Neuronal stem cell (in vitro differentiated cells): ENCODE measurements around the gene BID.

Experiments used
- DNase-seq: peaks from one replicate; pipeline ENCODE4 v3.0.0-alpha.2; 2013; ENCODE audit warnings: low spot score
- H2AFZ ChIP-seq: one replicate; pipeline ENCODE4 v1.6.1; 2013; ENCODE audit warnings: mild to moderate bottlenecking, low read length, inconsistent platforms
- H2AK5ac ChIP-seq: 2 replicates; pipeline ENCODE4 v1.6.1; 2013; ENCODE audit warnings: low read depth, mild to moderate bottlenecking, inconsistent platforms, low read length, moderate library complexity, mixed read lengths
- H2BK120ac ChIP-seq: 2 replicates; pipeline ENCODE4 v1.6.1; 2013; ENCODE audit warnings: low read depth, mild to moderate bottlenecking, inconsistent platforms, low read length, moderate library complexity, mixed read lengths
- H2BK12ac ChIP-seq: one replicate; pipeline ENCODE4 v1.6.1; 2013; ENCODE audit warnings: low read length, inconsistent platforms
- H2BK15ac ChIP-seq: 2 replicates; pipeline ENCODE4 v1.6.1; 2013; ENCODE audit warnings: mild to moderate bottlenecking, low read length, inconsistent platforms, mixed read lengths
- H2BK5ac ChIP-seq: one replicate; pipeline ENCODE4 v1.6.1; 2013; ENCODE audit warnings: inconsistent platforms, mild to moderate bottlenecking, low read length, moderate library complexity
- H3K14ac ChIP-seq: one replicate; pipeline ENCODE4 v1.6.1; 2013; ENCODE audit warnings: low read length, inconsistent platforms
- H3K18ac ChIP-seq: 2 replicates; pipeline ENCODE4 v1.6.1; 2013; ENCODE audit warnings: low read length, inconsistent platforms
- H3K23ac ChIP-seq: 2 replicates; pipeline ENCODE4 v1.6.1; 2013; ENCODE audit warnings: low read depth, mild to moderate bottlenecking, mixed read lengths, low read length, inconsistent platforms; ENCODE audit not compliant: poor library complexity
- H3K27ac ChIP-seq: replicated peaks from 3 replicates; pipeline ENCODE4 v1.5.1; 2013; ENCODE audit warnings: low read length, inconsistent platforms
- H3K27me3 ChIP-seq, 3 experiments: 2 replicates each; pipeline ENCODE4 v1.6.1; 2013; ENCODE audit warnings: low read length in 3 of 3, mild to moderate bottlenecking in 2 of 3, inconsistent platforms in 1 of 3, low read depth in 1 of 3, mixed read lengths in 1 of 3, moderate library complexity in 1 of 3; ENCODE audit not compliant: control insufficient read depth in 3 of 3, insufficient read depth in 3 of 3
- H3K36me3 ChIP-seq, 2 donors: replicated peaks in 1 of 2; 2 replicates each; pipeline ENCODE4 v1.6.1; 2013; ENCODE audit warnings: low read length in 2 of 2; ENCODE audit not compliant: control insufficient read depth in 2 of 2, insufficient read depth in 2 of 2
- H3K4ac ChIP-seq: 2 replicates; pipeline ENCODE4 v1.6.1; 2013; ENCODE audit warnings: inconsistent platforms, mild to moderate bottlenecking, low read length, moderate library complexity
- H3K4me1 ChIP-seq, 2 donors: 1 replicate in 1 of 2; 2 replicates in 1 of 2; pipeline ENCODE4 v1.6.1; 2013; ENCODE audit warnings: low read length in 2 of 2, low read depth in 1 of 2; ENCODE audit not compliant: control insufficient read depth in 2 of 2, insufficient read depth in 1 of 2
- H3K4me2 ChIP-seq: one replicate; pipeline ENCODE4 v1.6.1; 2013; ENCODE audit warnings: mild to moderate bottlenecking, low read length, inconsistent platforms; ENCODE audit not compliant: insufficient read depth, poor library complexity, severe bottlenecking
- H3K4me3 ChIP-seq, 2 donors: 2 replicates each; pipeline ENCODE4 v1.5.1; 2013; ENCODE audit warnings: low read length in 2 of 2, mild to moderate bottlenecking in 2 of 2, inconsistent platforms in 1 of 2, moderate library complexity in 1 of 2
- H3K79me1 ChIP-seq: one replicate; pipeline ENCODE4 v1.6.1; 2013; ENCODE audit warnings: low read depth, mild to moderate bottlenecking, inconsistent platforms, low read length, moderate library complexity
- H3K9ac ChIP-seq: one replicate; pipeline ENCODE4 v1.6.1; 2013; ENCODE audit warnings: mild to moderate bottlenecking, low read depth, low read length, inconsistent platforms; ENCODE audit not compliant: poor library complexity
- H3K9me3 ChIP-seq, 2 donors: replicated peaks in 1 of 2; 2 replicates each; pipeline versions ENCODE3 to v1.6.1; 2013; ENCODE audit warnings: low read length in 2 of 2, mild to moderate bottlenecking in 2 of 2, inconsistent platforms in 1 of 2, low read depth in 1 of 2, mixed read lengths in 1 of 2, moderate library complexity in 1 of 2; ENCODE audit not compliant: control insufficient read depth in 2 of 2, insufficient read depth in 1 of 2
- H4K8ac ChIP-seq: one replicate; pipeline ENCODE4 v1.6.1; 2013; ENCODE audit warnings: low read depth, mild to moderate bottlenecking, inconsistent platforms, low read length, moderate library complexity
- H4K91ac ChIP-seq: one replicate; pipeline ENCODE4 v1.6.1; 2013; ENCODE audit warnings: low read length, low read depth, mild to moderate bottlenecking, inconsistent platforms; ENCODE audit not compliant: poor library complexity
- WGBS, 2 donors: extraction: QIAGEN DNeasy Blood & Tissue Kit; methylation state at CpG; one replicate each; pipeline ENCODE4 v1.1.7; 2013; ENCODE audit warnings: missing lambda C conversion rate in 2 of 2, mixed read lengths in 1 of 2; ENCODE audit not compliant: insufficient read length in 2 of 2, insufficient replicate concordance in 1 of 2; ENCODE audit errors: extremely low coverage in 2 of 2; 5-methylcytosine and 5-hydroxymethylcytosine counted together

Gene BID

GRCh38 chr22:17746916-17747315 is 27.4 kb downstream of the BID start:
- DNase-seq: no peak
- no peak overlapping the region for H2BK120ac ChIP-seq
- no peak overlapping the region for H2BK5ac ChIP-seq
- no CpG with 5 or more reads among the region's 10 CpGs for WGBS, 2 donors
- H3K27ac ChIP-seq: no peak overlapping the region
- H2AK5ac ChIP-seq: no peak overlapping the region
- H3K9me3 ChIP-seq: no peaks in the 10 kb centered on the region
- H3K79me1 ChIP-seq: no peaks in the 10 kb centered on the region
- H3K18ac ChIP-seq: peak overlapping the region; percentile 78
- no peak overlapping the region for H3K14ac ChIP-seq
- H3K36me3 ChIP-seq: no peaks in the 10 kb centered on the region
- H2AFZ ChIP-seq: no peak overlapping the region
- H3K4me3 ChIP-seq: no peak overlapping the region
- H2BK15ac ChIP-seq: no peak overlapping the region
- H3K4me2 ChIP-seq: no peak overlapping the region
- H3K23ac ChIP-seq: no peak overlapping the region
- H3K27me3 ChIP-seq: no peaks in the 10 kb centered on the region
- H3K9ac ChIP-seq: no peak overlapping the region
- peaks cover 0 to 16% of the 10 kb centered on the region in 2 donors for H3K4me1 ChIP-seq
- no peak overlapping the region for H3K4ac ChIP-seq
- no peak overlapping the region for H4K8ac ChIP-seq
- peak overlapping the region; percentile 67 for H4K91ac ChIP-seq
- no peak overlapping the region for H2BK12ac ChIP-seq

- Histone ChIP-seq H3K4me1 (peaks cover 0 to 11% of the 10 kb centered on the region in 2 donors), H2BK5ac (no peak overlapping the region), H2AFZ (no peak overlapping the region), H3K27ac (no peak overlapping the region), H4K8ac (no peak overlapping the region), H2AK5ac (peak overlapping the region; percentile 40), H3K18ac (peak overlapping the region; percentile 46), H3K4me3 (no peak overlapping the region), H3K27me3 (no peaks in the 10 kb centered on the region), H3K9me3 (no peaks in the 10 kb centered on the region), H3K4me2 (no peak overlapping the region), H2BK12ac (no peak overlapping the region), H3K36me3 (no peaks in the 10 kb centered on the region), H2BK120ac (peak overlapping the region; percentile 42), H2BK15ac (peak overlapping the region; percentile 30), H3K79me1 (no peaks in the 10 kb centered on the region), H3K23ac (no peak overlapping the region), H3K4ac (no peak overlapping the region), H3K14ac (no peak overlapping the region), H3K9ac (peak overlapping the region; percentile 63), H4K91ac (no peak overlapping the region)
- no CpG with 5 or more reads among the region's 7 CpGs for WGBS, 2 donors
- DNase-seq: no peak
Measured at GRCh38 chr22:17744430-17744829, 29.8 kb downstream of the BID start.

- no peaks in the 10 kb centered on the region for H3K27me3 ChIP-seq
- no peak overlapping the region for H3K27ac ChIP-seq
- H2AK5ac ChIP-seq: peak overlapping the region; percentile 40
- no peak overlapping the region for H2BK5ac ChIP-seq
- H3K79me1 ChIP-seq: no peaks in the 10 kb centered on the region
- H2BK15ac ChIP-seq: peak overlapping the region; percentile 30
- H3K14ac ChIP-seq: no peak overlapping the region
- H2BK120ac ChIP-seq: peak overlapping the region; percentile 42
- no peak overlapping the region for H3K9ac ChIP-seq
- no peak overlapping the region for H4K8ac ChIP-seq
- no peak overlapping the region for H2BK12ac ChIP-seq
- no peak overlapping the region for H3K4ac ChIP-seq
- no CpG with 5 or more reads among the region's 25 CpGs for WGBS, 2 donors
- no peak overlapping the region for H3K4me3 ChIP-seq
- no peak overlapping the region for H2AFZ ChIP-seq
- peak overlapping the region; percentile 25 for H3K18ac ChIP-seq
- H4K91ac ChIP-seq: no peak overlapping the region
- peaks cover 0 to 11% of the 10 kb centered on the region in 2 donors for H3K4me1 ChIP-seq
- no peak overlapping the region for H3K23ac ChIP-seq
- DNase-seq: no peak
- H3K9me3 ChIP-seq: no peaks in the 10 kb centered on the region
- H3K36me3 ChIP-seq: peaks cover 3 to 4% of the 10 kb centered on the region in 2 donors
- H3K4me2 ChIP-seq: no peak overlapping the region
Measured at GRCh38 chr22:17743661-17744411, 30.4 kb downstream of the BID start.

- H2BK120ac ChIP-seq: no peak overlapping the region
- H2BK12ac ChIP-seq: no peak overlapping the region
- peak overlapping the region; percentile 53 for H3K18ac ChIP-seq
- H2BK5ac ChIP-seq: no peak overlapping the region
- no peak overlapping the region for H3K9ac ChIP-seq
- H3K14ac ChIP-seq: no peak overlapping the region
- H3K79me1 ChIP-seq: no peaks in the 10 kb centered on the region
- H3K27ac ChIP-seq: no peak overlapping the region
- H2AFZ ChIP-seq: peak overlapping the region; percentile 27
- no peak overlapping the region for H3K23ac ChIP-seq
- WGBS, 2 donors: no CpG with 5 or more reads among the region's 9 CpGs
- H2AK5ac ChIP-seq: no peak overlapping the region
- peak; percentile 82 for DNase-seq
- no peak overlapping the region for H4K91ac ChIP-seq
- peaks cover 0 to 11% of the 10 kb centered on the region in 2 donors for H3K4me1 ChIP-seq
- H3K9me3 ChIP-seq: no peaks in the 10 kb centered on the region
- H3K4ac ChIP-seq: no peak overlapping the region
- H2BK15ac ChIP-seq: no peak overlapping the region
- H3K4me2 ChIP-seq: no peak overlapping the region
- H3K36me3 ChIP-seq: peaks cover 5% of the 10 kb centered on the region in 2 donors
- peak overlapping the region in 1 of 2 donors; percentile 29 for H3K4me3 ChIP-seq
- no peaks in the 10 kb centered on the region for H3K27me3 ChIP-seq
- no peak overlapping the region for H4K8ac ChIP-seq
Measured at GRCh38 chr22:17742527-17742902, 31.8 kb downstream of the BID start.
